Common myeloid progenitor, CD34-positive (primary cell): ENCODE results near the gene TNRC18.

ENCODE experiments used
- CTCF ChIA-PET: fragments of 350-600 bp; sonication (Branson Sonifier 250); formaldehyde crosslinking; loops from one replicate; lab custom pipeline; 2021; ENCODE audit warnings: antibody characterized with exemption; lab: Charles Lee
- POLR2A ChIA-PET: fragments of 350-600 bp; sonication (Branson Sonifier 250); formaldehyde crosslinking; loops from one replicate; lab custom pipeline; 2021; ENCODE audit warnings: antibody characterized with exemption; lab: Charles Lee
- DNase-seq, 3 donors: peaks; one replicate each; pipeline versions ENCODE4 v3.0.0 to v3.0.0-alpha.2; 2013
- H3K27ac ChIP-seq, 2 experiments: 1 replicate in 1 of 2; 2 replicates in 1 of 2; pipeline ENCODE4 v1.7.0; 2013; ENCODE audit warnings: inconsistent platforms in 2 of 2, low read length in 2 of 2, mild to moderate bottlenecking in 2 of 2, low read depth in 1 of 2, moderate library complexity in 1 of 2; ENCODE audit not compliant: severe bottlenecking in 2 of 2, insufficient read depth in 1 of 2, poor library complexity in 1 of 2
- H3K27me3 ChIP-seq, 5 experiments: replicated peaks in 2 of 5; 1 replicate in 3 of 5; 2 replicates in 2 of 5; pipeline versions ENCODE4 v1.6.1 to v1.7.0; 2013; ENCODE audit warnings: low read length in 4 of 5, mild to moderate bottlenecking in 2 of 5, moderate library complexity in 2 of 5, inconsistent platforms in 1 of 5; ENCODE audit not compliant: insufficient read depth in 5 of 5, control insufficient read depth in 4 of 5
- H3K36me3 ChIP-seq, 4 experiments: 1 replicate in 2 of 4; 2 replicates in 2 of 4; pipeline versions ENCODE4 v1.6.1 to v1.7.0; 2013; ENCODE audit warnings: low read length in 3 of 4, control low read depth in 1 of 4, mild to moderate bottlenecking in 1 of 4; ENCODE audit not compliant: control insufficient read depth in 4 of 4, insufficient read depth in 4 of 4
- H3K4me1 ChIP-seq, 4 experiments: 1 replicate in 3 of 4; 2 replicates in 1 of 4; pipeline versions ENCODE4 v1.6.1 to v1.7.1; 2013; ENCODE audit warnings: low read length in 3 of 4, mild to moderate bottlenecking in 3 of 4, control low read depth in 1 of 4, inconsistent platforms in 1 of 4, moderate library complexity in 1 of 4; ENCODE audit not compliant: control insufficient read depth in 4 of 4, insufficient read depth in 4 of 4; ENCODE audit errors: control extremely low read depth in 1 of 4
- H3K4me3 ChIP-seq, 7 experiments: 1 replicate in 4 of 7; 2 replicates in 3 of 7; pipeline versions ENCODE4 v1.5.1 to v1.7.0; 2013; ENCODE audit warnings: mild to moderate bottlenecking in 7 of 7, low read length in 6 of 7, moderate library complexity in 6 of 7, inconsistent platforms in 2 of 7, low read depth in 2 of 7, control low read depth in 1 of 7; ENCODE audit not compliant: insufficient read depth in 4 of 7, control insufficient read depth in 1 of 7; ENCODE audit errors: extremely low read depth in 1 of 7
- H3K9me3 ChIP-seq, 5 experiments: 1 replicate in 4 of 5; 2 replicates in 1 of 5; pipeline versions ENCODE4 v1.6.1 to v1.7.1; 2013; ENCODE audit warnings: low read length in 4 of 5, mild to moderate bottlenecking in 2 of 5, inconsistent platforms in 1 of 5, low read depth in 1 of 5, moderate library complexity in 1 of 5; ENCODE audit not compliant: control insufficient read depth in 4 of 5, insufficient read depth in 2 of 5; ENCODE audit errors: control extremely low read depth in 1 of 5
- WGBS: methylation state at CpG from one replicate; pipeline ENCODE4 v1.1.5; 2013; ENCODE audit not compliant: insufficient coverage; 5-methylcytosine and 5-hydroxymethylcytosine counted together

Gene TNRC18

DNA sequence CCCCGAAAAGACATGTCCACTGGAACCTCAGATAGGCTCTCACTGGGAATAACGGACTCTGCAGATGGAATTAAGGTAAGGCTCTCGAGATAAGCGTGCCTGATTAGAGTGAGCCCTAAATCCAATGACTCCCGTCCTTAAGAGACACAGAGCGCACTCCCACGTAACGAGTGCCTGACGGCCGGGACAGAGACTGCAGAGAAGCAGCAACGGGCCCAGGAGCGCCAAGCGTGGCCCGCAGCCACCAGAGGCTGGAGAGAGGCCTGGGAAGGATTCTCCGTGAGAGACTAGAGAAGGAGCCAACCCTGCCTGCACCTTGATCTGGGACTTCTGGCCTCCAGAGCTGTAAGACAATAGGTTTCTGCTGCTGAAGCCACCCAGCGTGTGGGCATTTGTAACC, 20.0 kb upstream of the TNRC18 start:
- no peak overlapping the region for H3K4me3 ChIP-seq
- CTCF ChIA-PET: interaction anchor here (0.6 to 3.0 kb wide), 7 partner anchors 7 to 1130 kb away, joined by 3 to 24 read pairs (median 5); no protein-coding TSS in a partner anchor

GRCh38 chr7:5442757-5443305, 19.2 kb upstream of the TNRC18 start:
- ChIA-PET POLR2A (no interaction called here), CTCF (interaction anchor here (0.8 to 3.0 kb wide), 8 partner anchors 8 to 51 kb away, joined by 3 to 24 read pairs (median 4); no protein-coding TSS in a partner anchor)
- Histone ChIP-seq H3K9me3 (peaks cover 0 to 3% (median 0%) of the 10 kb centered on the region in 5 experiments), H3K36me3 (peaks cover 0 to 4% (median 2%) of the 10 kb centered on the region in 4 experiments), H3K27me3 (no peaks in the 10 kb centered on the region), H3K4me1 (peaks cover 0 to 54% (median 46%) of the 10 kb centered on the region in 4 experiments), H3K4me3 (no peak overlapping the region), H3K27ac (peak overlapping the region in 1 of 2 experiments; percentile 25)
- DNase-seq: no peak
- 96% methylated on average over 16 of the region's 20 CpGs for WGBS

More for the DNA sequence above, 20.0 kb upstream of the TNRC18 start:
- Histone ChIP-seq H3K27ac (no peak overlapping the region), H3K27me3 (no peaks in the 10 kb centered on the region), H3K36me3 (no peaks in the 10 kb centered on the region), H3K4me1 (peaks cover 0 to 47% (median 41%) of the 10 kb centered on the region in 4 experiments), H3K9me3 (no peaks in the 10 kb centered on the region)
- POLR2A ChIA-PET: no interaction called here
- no peak for DNase-seq
- WGBS: 90% methylated on average over 15 of the region's 16 CpGs

- Histone ChIP-seq H3K27ac (peak overlapping the region in 1 of 2 experiments; percentile 34), H3K27me3 (no peaks in the 10 kb centered on the region), H3K4me1 (peaks cover 0 to 55% (median 47%) of the 10 kb centered on the region in 4 experiments), H3K4me3 (peak overlapping the region in 3 of 7 experiments; percentile 11 to 26 (median 23)), H3K36me3 (peaks cover 0 to 12% (median 7%) of the 10 kb centered on the region in 4 experiments), H3K9me3 (peaks cover 0 to 8% (median 5%) of the 10 kb centered on the region in 5 experiments)
- 36% methylated on average over 10 of the region's 11 CpGs for WGBS
- ChIA-PET CTCF (interaction anchor here (1.0 to 3.0 kb wide), 8 partner anchors 9 to 52 kb away, joined by 3 to 24 read pairs (median 4); no protein-coding TSS in a partner anchor), POLR2A (interaction anchor here (1.0 to 1.4 kb wide), 2 partner anchors 12 to 14 kb away, joined by 3 to 5 read pairs; no protein-coding TSS in a partner anchor)
- peak in 2 of 3 donors; percentile 44 to 52 for DNase-seq
These were observed 18.3 kb upstream of the TNRC18 start for GRCh38 chr7:5441840-5442503.

GRCh38 chr7:5439572-5440496, 16.2 kb upstream of the TNRC18 start:
- H3K27me3 ChIP-seq: no peaks in the 10 kb centered on the region
- CTCF ChIA-PET: interaction anchor here (1.3 to 2.5 kb wide), 3 partner anchors 8 to 18 kb away, joined by 3 to 7 read pairs (median 4); no protein-coding TSS in a partner anchor
- 92% methylated on average over 12 of the region's 24 CpGs for WGBS

GRCh38 chr7:5439209-5439571, 15.6 kb upstream of the TNRC18 start:
- POLR2A ChIA-PET: interaction anchor here (0.6 to 1.1 kb wide), 2 partner anchors 10 to 15 kb away, joined by 3 read pairs; no protein-coding TSS in a partner anchor
- Histone ChIP-seq H3K27ac (peak overlapping the region in 1 of 2 experiments; percentile 25), H3K9me3 (peaks cover 0 to 8% (median 5%) of the 10 kb centered on the region in 5 experiments), H3K4me3 (no peak overlapping the region), H3K27me3 (no peaks in the 10 kb centered on the region), H3K4me1 (peaks cover 0 to 52% (median 40%) of the 10 kb centered on the region in 4 experiments), H3K36me3 (peaks cover 0 to 22% (median 14%) of the 10 kb centered on the region in 4 experiments)
- CTCF ChIA-PET: interaction anchor here (0.7 to 4.0 kb wide), 5 partner anchors 9 to 74 kb away, joined by 4 to 10 read pairs (median 5); no protein-coding TSS in a partner anchor
- WGBS: no CpG with 5 or more reads among the region's 3 CpGs
- DNase-seq: no peak

More at GRCh38 chr7:5439572-5440496, 16.2 kb upstream of the TNRC18 start:
- Histone ChIP-seq H3K36me3 (peaks cover 0 to 22% (median 10%) of the 10 kb centered on the region in 4 experiments), H3K27ac (no peak overlapping the region), H3K4me1 (peaks cover 0 to 52% (median 40%) of the 10 kb centered on the region in 4 experiments), H3K4me3 (no peak overlapping the region), H3K9me3 (peaks cover 0 to 8% (median 5%) of the 10 kb centered on the region in 5 experiments)
- POLR2A ChIA-PET: interaction anchor here (1.1 kb wide), 1 partner anchor 11 kb away, joined by 3 read pairs; no protein-coding TSS in a partner anchor
- DNase-seq: no peak

DNA sequence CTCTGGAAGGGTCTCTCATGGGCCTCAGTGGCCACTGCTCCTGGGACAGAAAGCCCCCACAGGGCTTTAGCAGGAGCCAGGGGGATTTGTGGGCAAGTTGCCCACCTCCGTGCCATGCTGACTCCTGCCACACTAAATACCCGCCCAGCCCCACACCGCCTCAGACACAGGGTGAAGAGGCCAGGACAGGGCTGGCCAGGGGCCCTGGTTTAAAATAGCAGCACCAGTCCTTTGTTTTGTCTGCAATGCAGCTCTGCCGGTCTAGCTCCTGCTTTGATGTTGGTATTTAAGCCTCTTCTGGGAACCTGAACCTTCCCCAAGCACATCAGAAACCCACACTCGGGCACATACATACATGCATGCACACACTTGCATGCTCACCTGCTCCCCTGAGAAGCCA, 14.4 kb upstream of the TNRC18 start:
- WGBS: 100% methylated on average over 5 of the region's 5 CpGs
- CTCF ChIA-PET: interaction anchor here (1.0 to 4.0 kb wide), 7 partner anchors 9 to 73 kb away, joined by 3 to 10 read pairs (median 3); no protein-coding TSS in a partner anchor

More for the DNA sequence above, 14.4 kb upstream of the TNRC18 start:
- no peaks in the 10 kb centered on the region for H3K27me3 ChIP-seq
- H3K4me1 ChIP-seq: peaks cover 0 to 48% (median 38%) of the 10 kb centered on the region in 4 experiments
- H3K27ac ChIP-seq: peak overlapping the region in 1 of 2 experiments; percentile 14
- POLR2A ChIA-PET: no interaction called here
- H3K36me3 ChIP-seq: peaks cover 0 to 27% (median 18%) of the 10 kb centered on the region in 4 experiments
- DNase-seq: no peak
- H3K9me3 ChIP-seq: peaks cover 0 to 13% (median 8%) of the 10 kb centered on the region in 5 experiments
- no peak overlapping the region for H3K4me3 ChIP-seq
